ENCODE measurements around the gene COL6A3. TPM values are rescaled to one million over a fixed set of nuclear protein-coding genes. Genes with fewer than 3 reads are reported as not detected.

The COL6A3 gene
- total RNA-seq, 1 donor from 2014 or later = 143 TPM

GRCh38 chr2:237343993-237344392, 70.0 kb downstream of the COL6A3 start:
- TF ChIP-seq CTCF (IDR thresholded peaks at IDR 0.05) = no peak
- H3K27me3 Mint-ChIP-seq (ENCODE audit: unreplicated experiment) = no peaks in the 10 kb centered on the region
- no peak for DNase-seq (ENCODE audit: extremely low spot score, unreplicated experiment)
- H3K4me1 Mint-ChIP-seq (ENCODE audit: unreplicated experiment) = peaks cover 21% of the 10 kb centered on the region
- no peaks in the 10 kb centered on the region for H3K9me3 Mint-ChIP-seq (ENCODE audit: unreplicated experiment)
- no peak overlapping the region for H3K4me3 Mint-ChIP-seq (ENCODE audit: unreplicated experiment)
- H3K36me3 Mint-ChIP-seq (ENCODE audit: unreplicated experiment) = peaks cover 35% of the 10 kb centered on the region
- no peak overlapping the region for H3K27ac Mint-ChIP-seq (ENCODE audit: unreplicated experiment)

- DNase-seq (ENCODE audit: extremely low spot score, unreplicated experiment) = peak; percentile 46
- TF ChIP-seq CTCF (IDR thresholded peaks at IDR 0.05) = no peak
- peaks cover 19% of the 10 kb centered on the region for H3K4me1 Mint-ChIP-seq (ENCODE audit: unreplicated experiment)
- H3K4me3 Mint-ChIP-seq (ENCODE audit: unreplicated experiment) = no peak overlapping the region
- no peaks in the 10 kb centered on the region for H3K9me3 Mint-ChIP-seq (ENCODE audit: unreplicated experiment)
- H3K36me3 Mint-ChIP-seq (ENCODE audit: unreplicated experiment) = peaks cover 24% of the 10 kb centered on the region
- H3K27me3 Mint-ChIP-seq (ENCODE audit: unreplicated experiment) = no peaks in the 10 kb centered on the region
- H3K27ac Mint-ChIP-seq (ENCODE audit: unreplicated experiment) = peak overlapping the region; percentile 74
Observed at GRCh38 chr2:237341872-237342271, 72.1 kb downstream of the COL6A3 start.

- TF ChIP-seq CTCF (IDR thresholded peaks at IDR 0.05) = no peak
- no peak for DNase-seq (ENCODE audit: extremely low spot score, unreplicated experiment)
- no peaks in the 10 kb centered on the region for H3K9me3 Mint-ChIP-seq (ENCODE audit: unreplicated experiment)
- peaks cover 8% of the 10 kb centered on the region for H3K4me1 Mint-ChIP-seq (ENCODE audit: unreplicated experiment)
- peaks cover 30% of the 10 kb centered on the region for H3K36me3 Mint-ChIP-seq (ENCODE audit: unreplicated experiment)
- no peak overlapping the region for H3K4me3 Mint-ChIP-seq (ENCODE audit: unreplicated experiment)
- H3K27ac Mint-ChIP-seq (ENCODE audit: unreplicated experiment) = no peak overlapping the region
- H3K27me3 Mint-ChIP-seq (ENCODE audit: unreplicated experiment) = no peaks in the 10 kb centered on the region
Observed at GRCh38 chr2:237337586-237337985, 76.4 kb downstream of the COL6A3 start.

- Mint-ChIP-seq H3K4me1 (ENCODE audit: unreplicated experiment) (peaks cover 5% of the 10 kb centered on the region), H3K27me3 (ENCODE audit: unreplicated experiment) (no peaks in the 10 kb centered on the region), H3K4me3 (ENCODE audit: unreplicated experiment) (no peak overlapping the region), H3K9me3 (ENCODE audit: unreplicated experiment) (no peaks in the 10 kb centered on the region), H3K27ac (ENCODE audit: unreplicated experiment) (no peak overlapping the region), H3K36me3 (ENCODE audit: unreplicated experiment) (peaks cover 27% of the 10 kb centered on the region)
- no peak for DNase-seq (ENCODE audit: extremely low spot score, unreplicated experiment)
- no peak for TF ChIP-seq CTCF (IDR thresholded peaks at IDR 0.05)
Observed at GRCh38 chr2:237336131-237336530, 77.8 kb downstream of the COL6A3 start.

GRCh38 chr2:237333748-237334147, 80.2 kb downstream of the COL6A3 start:
- Mint-ChIP-seq H3K27me3 (ENCODE audit: unreplicated experiment) (no peaks in the 10 kb centered on the region), H3K27ac (ENCODE audit: unreplicated experiment) (no peak overlapping the region), H3K4me1 (ENCODE audit: unreplicated experiment) (peaks cover 5% of the 10 kb centered on the region), H3K9me3 (ENCODE audit: unreplicated experiment) (no peaks in the 10 kb centered on the region), H3K36me3 (ENCODE audit: unreplicated experiment) (peaks cover 18% of the 10 kb centered on the region), H3K4me3 (ENCODE audit: unreplicated experiment) (no peak overlapping the region)
- no peak for TF ChIP-seq CTCF (IDR thresholded peaks at IDR 0.05)
- DNase-seq (ENCODE audit: extremely low spot score, unreplicated experiment) = no peak
